Liver (tissue), 9 donors: ENCODE results near the gene CHN2. TPM values are rescaled to one million over a fixed set of nuclear protein-coding genes. Genes with fewer than 3 reads are reported as not detected.

ENCODE experiments used
- DNase-seq: peaks from one replicate; pipeline ENCODE4 v3.0.0-alpha.2; 2017; ENCODE audit warnings: low spot score
- H3K27ac ChIP-seq, 2 donors: one replicate each; pipeline ENCODE4 v1.7.0; 2013; ENCODE audit warnings: inconsistent platforms in 2 of 2, low read length in 2 of 2, control low read depth in 1 of 2, low read depth in 1 of 2, mild to moderate bottlenecking in 1 of 2
- H3K27me3 ChIP-seq, 4 donors: one replicate each; pipeline versions ENCODE4 v1.6.1 to v1.7.0; 2013; ENCODE audit warnings: low read length in 3 of 4, inconsistent platforms in 1 of 4, mild to moderate bottlenecking in 1 of 4, moderate library complexity in 1 of 4; ENCODE audit not compliant: control insufficient read depth in 4 of 4, insufficient read depth in 4 of 4
- H3K36me3 ChIP-seq, 4 donors: one replicate each; pipeline versions ENCODE4 v1.6.1 to v1.7.0; 2013; ENCODE audit warnings: low read length in 3 of 4, mild to moderate bottlenecking in 3 of 4, low read depth in 1 of 4, moderate library complexity in 1 of 4; ENCODE audit not compliant: control insufficient read depth in 4 of 4, insufficient read depth in 3 of 4
- H3K4me1 ChIP-seq, 4 donors: one replicate each; pipeline versions ENCODE4 v1.6.1 to v1.7.0; 2013; ENCODE audit warnings: low read length in 3 of 4, mild to moderate bottlenecking in 3 of 4, moderate library complexity in 1 of 4; ENCODE audit not compliant: control insufficient read depth in 4 of 4, insufficient read depth in 4 of 4
- H3K4me3 ChIP-seq, 3 donors: one replicate each; pipeline versions ENCODE4 v1.6.1 to v1.7.0; 2013; ENCODE audit warnings: low read length in 3 of 3, control low read depth in 1 of 3, low read depth in 1 of 3, mild to moderate bottlenecking in 1 of 3
- H3K9ac ChIP-seq, 2 donors: one replicate each; pipeline ENCODE4 v1.7.0; 2013; ENCODE audit warnings: low read length in 2 of 2, mild to moderate bottlenecking in 2 of 2, moderate library complexity in 2 of 2, control low read depth in 1 of 2, low read depth in 1 of 2
- H3K9me3 ChIP-seq, 4 donors: one replicate each; pipeline versions ENCODE4 v1.6.1 to v1.7.0; 2013; ENCODE audit warnings: low read length in 3 of 4; ENCODE audit not compliant: control insufficient read depth in 4 of 4
- ATF3 ChIP-seq: IDR thresholded peaks from 2 replicates; pipeline ENCODE4 v1.6.1; 2016; ENCODE audit warnings: antibody characterized with exemption
- CTCF ChIP-seq: fragments of 150-350 bp; IDR thresholded peaks from 2 replicates; pipeline ENCODE4 v1.5.1; 2017; ENCODE audit warnings: improper control_type of control experiment, low read depth, low read length; ENCODE audit not compliant: missing input control
- EGR1 ChIP-seq, 2 donors: IDR thresholded peaks; 2 replicates each; pipeline ENCODE4 v1.6.1; 2016 to 2018; ENCODE audit warnings: antibody characterized with exemption in 2 of 2, low read depth in 2 of 2
- FOXA1 ChIP-seq: IDR thresholded peaks from 2 replicates; pipeline ENCODE4 v1.6.1; 2016; ENCODE audit warnings: antibody characterized with exemption
- FOXA2 ChIP-seq: IDR thresholded peaks from 2 replicates; pipeline ENCODE4 v1.6.1; 2016; ENCODE audit warnings: antibody characterized with exemption
- GABPA ChIP-seq, 2 donors: IDR thresholded peaks in 1 of 2; conservative IDR thresholded peaks in 1 of 2; 2 replicates each; pipeline ENCODE4 v1.6.1; 2016; ENCODE audit warnings: antibody characterized with exemption in 2 of 2, mild to moderate bottlenecking in 1 of 2, moderate library complexity in 1 of 2
- HNF4A ChIP-seq, 2 donors: conservative IDR thresholded peaks; 2 replicates each; pipeline ENCODE4 v1.6.1; 2016; ENCODE audit warnings: antibody characterized with exemption in 2 of 2, mild to moderate bottlenecking in 2 of 2
- HNF4G ChIP-seq: IDR thresholded peaks from 2 replicates; pipeline ENCODE4 v1.6.1; 2016; ENCODE audit warnings: antibody characterized with exemption
- JUND ChIP-seq, 2 donors: IDR thresholded peaks; 2 replicates each; pipeline ENCODE4 v1.6.1; 2016; ENCODE audit warnings: antibody characterized with exemption in 2 of 2
- MAX ChIP-seq: IDR thresholded peaks from 2 replicates; pipeline ENCODE4 v1.6.1; 2016; ENCODE audit warnings: antibody characterized with exemption
- NR2F2 ChIP-seq: IDR thresholded peaks from 2 replicates; pipeline ENCODE4 v1.6.1; 2016; ENCODE audit warnings: antibody characterized with exemption
- RAD21 ChIP-seq, 2 donors: IDR thresholded peaks; 2 replicates each; pipeline ENCODE4 v1.6.1; 2016; ENCODE audit warnings: antibody characterized with exemption in 2 of 2, mild to moderate bottlenecking in 2 of 2
- RXRA ChIP-seq, 2 donors: IDR thresholded peaks; 2 replicates each; pipeline ENCODE4 v1.6.1; 2017 to 2018; ENCODE audit warnings: antibody characterized with exemption in 2 of 2, mild to moderate bottlenecking in 1 of 2
- SP1 ChIP-seq: IDR thresholded peaks from 2 replicates; pipeline ENCODE4 v1.6.1; 2018; ENCODE audit warnings: antibody characterized with exemption, mild to moderate bottlenecking
- TAF1 ChIP-seq: conservative IDR thresholded peaks from 2 replicates; pipeline ENCODE4 v1.6.1; 2016; ENCODE audit warnings: antibody characterized with exemption, mild to moderate bottlenecking
- YY1 ChIP-seq: IDR thresholded peaks from 2 replicates; pipeline ENCODE4 v1.6.1; 2016; ENCODE audit warnings: antibody characterized with exemption, mild to moderate bottlenecking
- ZBTB33 ChIP-seq: IDR thresholded peaks from 2 replicates; pipeline ENCODE4 v1.6.1; 2016; ENCODE audit warnings: antibody characterized with exemption
- WGBS: extraction: QIAGEN DNeasy Blood & Tissue Kit; methylation state at CpG from one replicate; pipeline ENCODE4 v1.1.7; 2013; 5-methylcytosine and 5-hydroxymethylcytosine counted together
- polyA plus RNA-seq, 2 donors: library from polyadenylated mRNA; stranded (reverse) in 1 of 2; unstranded in 1 of 2; fragments of 200-250 nt in 1 of 2; fragments of >200 nt in 1 of 2; fragmentation: Nextera tagmentation in 1 of 2; extraction: Ambion mirVana in 1 of 2; gene quantifications; one replicate each; pipeline versions ENCODE4 v1.2.1 to v1.2.3, GENCODE V29; 2013 to 2015
- total RNA-seq, 2 donors: library from RNA; depleted of rRNA; stranded (reverse); fragments of >200 nt; gene quantifications; one replicate each; pipeline ENCODE4 v1.2.3, GENCODE V29; 2014
- TF ChIP-seq, protein P1 (sequence below): IDR thresholded peaks from 2 replicates; pipeline ENCODE4 v1.6.1; 2016; ENCODE audit warnings: antibody characterized with exemption, mild to moderate bottlenecking
- donor health status: healthy.
- donor health status: healthy.
- donor health status: healthy.
- donor health status: healthy.
- donor health status: healthy.

Gene CHN2
- total and polyA plus RNA-seq, 4 donors = 8.3 to 25.4 (median 17.8) TPM

DNA sequence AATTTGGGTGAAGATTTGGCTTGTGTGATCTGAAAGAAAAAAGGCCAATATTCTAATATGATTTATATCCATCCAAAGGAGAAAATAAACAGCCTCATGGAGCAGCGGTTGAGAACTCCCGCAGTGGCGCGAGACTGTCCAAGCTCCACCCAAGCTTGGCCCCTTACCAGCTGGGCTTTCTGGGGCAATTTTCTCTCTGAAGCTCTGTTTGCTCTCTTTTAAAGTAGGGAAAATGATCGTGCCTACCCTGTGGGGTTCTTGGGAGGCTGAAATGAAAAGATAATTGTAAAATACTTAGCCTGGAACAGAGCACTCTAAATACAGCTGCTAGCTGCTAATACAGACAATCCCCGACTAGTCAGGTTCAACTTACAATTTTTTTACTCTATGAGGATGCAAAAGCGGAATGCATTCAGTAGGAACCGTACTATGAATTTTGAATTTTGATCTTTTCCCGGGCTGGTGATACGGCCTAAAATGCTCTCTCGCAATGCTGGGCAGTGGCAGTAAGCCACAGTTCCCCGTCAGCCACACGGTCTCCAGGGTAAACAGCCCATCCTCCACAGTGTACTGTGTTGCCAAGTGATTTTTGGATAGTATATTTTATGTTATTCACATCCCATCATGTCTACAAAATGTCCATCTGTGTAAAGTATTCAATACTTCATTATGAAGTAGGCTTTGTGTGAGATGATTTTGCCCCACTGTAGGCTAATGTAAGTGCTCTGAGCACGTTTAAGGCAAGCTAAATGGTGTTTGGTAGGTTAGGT is 137.7 kb downstream of the CHN2 start:
- H3K4me3 ChIP-seq = no peak overlapping the region
- no peaks in the 10 kb centered on the region for H3K36me3 ChIP-seq
- 59% methylated on average over 14 of the region's 14 CpGs for WGBS
- DNase-seq = no peak
- peaks cover 0 to 39% (median 25%) of the 10 kb centered on the region in 4 donors for H3K4me1 ChIP-seq
- H3K9me3 ChIP-seq = no peaks in the 10 kb centered on the region
- H3K27me3 ChIP-seq = no peaks in the 10 kb centered on the region
- TF ChIP-seq RXRA (IDR thresholded peaks at IDR 0.05) (peak in 1 of 2 donors; percentile 25), ZBTB33 (peak; percentile 20), NR2F2 (no peak), YY1 (no peak)
- H3K9ac ChIP-seq = no peak overlapping the region
- no peak overlapping the region for H3K27ac ChIP-seq

DNA sequence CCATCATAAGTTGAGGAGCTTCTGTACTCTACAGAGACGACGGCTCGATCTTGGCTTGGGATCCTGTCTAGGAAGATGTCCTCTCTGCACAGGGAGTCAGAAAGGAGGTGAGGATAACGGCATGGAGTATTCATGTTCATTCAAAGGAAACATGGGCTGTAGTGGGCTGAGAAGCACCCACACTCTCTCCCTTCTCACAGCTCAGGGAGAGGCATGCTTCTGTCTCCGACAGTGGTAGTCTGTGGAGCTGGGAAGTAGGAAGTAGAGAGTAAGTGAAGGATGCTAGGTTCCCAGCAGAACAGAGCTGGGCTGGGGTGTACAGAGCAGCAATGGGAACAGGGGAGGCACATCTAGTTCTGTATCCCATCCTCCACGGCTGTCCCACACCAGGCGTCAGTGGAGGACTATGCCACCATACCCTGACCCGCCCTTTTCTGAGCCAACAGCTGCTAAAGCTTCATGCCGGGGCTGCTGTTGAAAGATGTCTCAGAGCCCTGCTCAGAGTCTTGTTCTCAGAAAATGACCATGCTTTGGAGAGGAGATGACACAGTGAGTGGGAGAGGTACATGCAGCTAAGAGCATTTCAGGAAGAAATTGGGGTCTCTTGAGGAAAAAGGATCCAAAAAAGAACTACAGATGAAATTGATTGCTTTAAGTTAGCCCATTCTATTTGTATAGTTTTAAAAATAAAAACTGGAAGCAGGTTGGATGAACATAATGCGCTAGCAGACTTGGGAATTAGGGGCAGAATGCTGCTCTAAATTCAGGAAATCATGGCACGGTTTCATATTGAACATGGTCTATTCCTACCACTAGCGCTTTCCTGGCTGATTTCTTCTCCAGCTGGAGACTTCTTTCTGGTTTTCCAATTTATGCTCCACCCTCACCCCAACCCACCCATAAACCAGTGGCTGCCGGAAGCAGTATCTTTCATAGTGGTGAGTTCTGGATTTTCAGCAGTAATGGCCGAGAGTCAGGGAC is 138.6 kb downstream of the CHN2 start:
- no peak overlapping the region for H3K9ac ChIP-seq
- no peak for DNase-seq
- 96% methylated on average over 14 of the region's 14 CpGs for WGBS
- no peak overlapping the region for H3K27ac ChIP-seq
- no peaks in the 10 kb centered on the region for H3K27me3 ChIP-seq
- H3K9me3 ChIP-seq = no peaks in the 10 kb centered on the region
- H3K36me3 ChIP-seq = no peaks in the 10 kb centered on the region
- peaks cover 0 to 30% (median 25%) of the 10 kb centered on the region in 4 donors for H3K4me1 ChIP-seq
- no peak for TF ChIP-seq ATF3
- TF ChIP-seq JUND (IDR thresholded peaks at IDR 0.05) = no peak
- TF ChIP-seq YY1 = no peak
- TF ChIP-seq HNF4G = no peak
- no peak for TF ChIP-seq ZBTB33
- no peak for TF ChIP-seq EGR1 (IDR thresholded peaks at IDR 0.05; ENCODE audit: low read depth in 2 of 2)
- TF ChIP-seq SP1 = no peak
- TF ChIP-seq CTCF = no peak
- no peak for TF ChIP-seq MAX
- no peak for TF ChIP-seq HNF4A (conservative IDR thresholded peaks at IDR 0.05)
- no peak for TF ChIP-seq FOXA2
- TF ChIP-seq NR2F2 = no peak
- TF ChIP-seq, protein P1, sequence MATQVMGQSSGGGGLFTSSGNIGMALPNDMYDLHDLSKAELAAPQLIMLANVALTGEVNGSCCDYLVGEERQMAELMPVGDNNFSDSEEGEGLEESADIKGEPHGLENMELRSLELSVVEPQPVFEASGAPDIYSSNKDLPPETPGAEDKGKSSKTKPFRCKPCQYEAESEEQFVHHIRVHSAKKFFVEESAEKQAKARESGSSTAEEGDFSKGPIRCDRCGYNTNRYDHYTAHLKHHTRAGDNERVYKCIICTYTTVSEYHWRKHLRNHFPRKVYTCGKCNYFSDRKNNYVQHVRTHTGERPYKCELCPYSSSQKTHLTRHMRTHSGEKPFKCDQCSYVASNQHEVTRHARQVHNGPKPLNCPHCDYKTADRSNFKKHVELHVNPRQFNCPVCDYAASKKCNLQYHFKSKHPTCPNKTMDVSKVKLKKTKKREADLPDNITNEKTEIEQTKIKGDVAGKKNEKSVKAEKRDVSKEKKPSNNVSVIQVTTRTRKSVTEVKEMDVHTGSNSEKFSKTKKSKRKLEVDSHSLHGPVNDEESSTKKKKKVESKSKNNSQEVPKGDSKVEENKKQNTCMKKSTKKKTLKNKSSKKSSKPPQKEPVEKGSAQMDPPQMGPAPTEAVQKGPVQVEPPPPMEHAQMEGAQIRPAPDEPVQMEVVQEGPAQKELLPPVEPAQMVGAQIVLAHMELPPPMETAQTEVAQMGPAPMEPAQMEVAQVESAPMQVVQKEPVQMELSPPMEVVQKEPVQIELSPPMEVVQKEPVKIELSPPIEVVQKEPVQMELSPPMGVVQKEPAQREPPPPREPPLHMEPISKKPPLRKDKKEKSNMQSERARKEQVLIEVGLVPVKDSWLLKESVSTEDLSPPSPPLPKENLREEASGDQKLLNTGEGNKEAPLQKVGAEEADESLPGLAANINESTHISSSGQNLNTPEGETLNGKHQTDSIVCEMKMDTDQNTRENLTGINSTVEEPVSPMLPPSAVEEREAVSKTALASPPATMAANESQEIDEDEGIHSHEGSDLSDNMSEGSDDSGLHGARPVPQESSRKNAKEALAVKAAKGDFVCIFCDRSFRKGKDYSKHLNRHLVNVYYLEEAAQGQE = no peak
- TF ChIP-seq GABPA (IDR thresholded peaks at IDR 0.05 in 1 of 2, conservative IDR thresholded peaks at IDR 0.05 in 1 of 2) = no peak
- TF ChIP-seq RXRA (IDR thresholded peaks at IDR 0.05) = no peak
- no peak for TF ChIP-seq TAF1
- no peak for TF ChIP-seq FOXA1
- no peak for TF ChIP-seq RAD21 (IDR thresholded peaks at IDR 0.05)
- no peak overlapping the region for H3K4me3 ChIP-seq
